Measurements from ENCODE around the gene LRRC38. TPM values are rescaled to one million over a fixed set of nuclear protein-coding genes. Genes with fewer than 3 reads are reported as not detected.

The LRRC38 gene
- total RNA-seq, 4 donors from 2014 or later = 0.48 to 0.56 TPM; not detected in 2

GRCh38 chr1:13494025-13494424, 19.8 kb downstream of the LRRC38 start:
- ATAC-seq (ENCODE audit: low FRiP score) = no peak
- no peak for TF ChIP-seq CTCF (IDR thresholded peaks at IDR 0.05)

GRCh38 chr1:13492711-13493110, 21.1 kb downstream of the LRRC38 start:
- no peak for TF ChIP-seq CTCF (IDR thresholded peaks at IDR 0.05)
- no peak for ATAC-seq (ENCODE audit: low FRiP score)
- no peak for DNase-seq (ENCODE audit: low spot score)

More at GRCh38 chr1:13494025-13494424, 19.8 kb downstream of the LRRC38 start:
- no peak for DNase-seq (ENCODE audit: low spot score)

- DNase-seq (ENCODE audit: low spot score) = no peak
- no peak for ATAC-seq (ENCODE audit: low FRiP score)
- no peak for TF ChIP-seq CTCF (IDR thresholded peaks at IDR 0.05)
These were observed 25.8 kb downstream of the LRRC38 start for GRCh38 chr1:13487957-13488356.

GRCh38 chr1:13487143-13487868, 26.5 kb downstream of the LRRC38 start:
- DNase-seq (ENCODE audit: low spot score) = no peak
- ATAC-seq (ENCODE audit: low FRiP score) = no peak
- TF ChIP-seq CTCF (IDR thresholded peaks at IDR 0.05) = no peak

- DNase-seq (ENCODE audit: low spot score) (no peak), ATAC-seq (ENCODE audit: low FRiP score) (no peak)
- TF ChIP-seq CTCF (IDR thresholded peaks at IDR 0.05) = no peak
These were observed 29.9 kb downstream of the LRRC38 start for GRCh38 chr1:13483946-13484345.

- ATAC-seq (ENCODE audit: low FRiP score) (no peak), DNase-seq (ENCODE audit: low spot score) (no peak)
- TF ChIP-seq CTCF (IDR thresholded peaks at IDR 0.05) = no peak
These were observed 31.2 kb downstream of the LRRC38 start for GRCh38 chr1:13482600-13482999.

GRCh38 chr1:13479171-13479856, 34.5 kb downstream of the LRRC38 start:
- TF ChIP-seq CTCF (IDR thresholded peaks at IDR 0.05) = no peak
- DNase-seq (ENCODE audit: low spot score) (no peak), ATAC-seq (ENCODE audit: low FRiP score) (no peak)

Data from omental fat pad (tissue), 4 donors.